ENCODE data around the gene FOXF2.

GRCh38 chr6:1385129-1386037, 4.0 kb upstream of the FOXF2 start:
- TF ChIP-seq POLR2A (IDR thresholded peaks at IDR 0.05) = no peak
- no peak for TF ChIP-seq CTCF (IDR thresholded peaks at IDR 0.05)
- no peak for TF ChIP-seq POLR2AphosphoS5 (IDR thresholded peaks at IDR 0.05)

All from prostate gland (tissue), 2 donors.